Lower lobe of right lung (tissue), 2 donors: Measurements from ENCODE around the gene BEX4. TPM values are rescaled to one million over a fixed set of nuclear protein-coding genes. Genes with fewer than 3 reads are reported as not detected.

Experiments used
- ATAC-seq, 2 donors: fragments of 200-7000 bp; cut with Tn5 transposase; one replicate each; pipeline ENCODE4 v1.9.1; 2020 to 2022; ENCODE audit warnings: mild to moderate bottlenecking in 2 of 2, moderate library complexity in 2 of 2
- DNase-seq: peaks from one replicate; pipeline ENCODE4 v3.0.0-alpha.2; 2020
- H3K27ac ChIP-seq: fragments of 200-600 bp; one replicate; pipeline ENCODE4 v1.8.0; 2022
- H3K27me3 ChIP-seq: fragments of 200-600 bp; one replicate; pipeline ENCODE4 v1.8.0; 2022; ENCODE audit warnings: low read depth
- H3K36me3 ChIP-seq: fragments of 200-600 bp; one replicate; pipeline ENCODE4 v1.8.0; 2022; ENCODE audit warnings: mild to moderate bottlenecking
- H3K4me1 ChIP-seq: fragments of 200-600 bp; one replicate; pipeline ENCODE4 v1.8.0; 2022
- H3K4me3 ChIP-seq: fragments of 200-600 bp; one replicate; pipeline ENCODE4 v1.8.0; 2022; ENCODE audit warnings: mild to moderate bottlenecking
- H3K9me3 ChIP-seq: fragments of 200-600 bp; one replicate; pipeline ENCODE4 v1.8.0; 2022
- CTCF ChIP-seq: fragments of 200-600 bp; IDR thresholded peaks from one replicate; pipeline ENCODE4 v1.8.0; 2022; ENCODE audit warnings: antibody characterized with exemption, mild to moderate bottlenecking
- intact Hi-C: fragments of 100-400 bp; cut with DNase I; formaldehyde crosslinking; loops from one replicate; pipeline ENCODE4 v1.11.0; 2022
- total RNA-seq: library from RNA; stranded (reverse); fragmentation: NEBNext Ultra II Directional; extraction: Animal tissue kit (Norgen Biotek cat#: 25700); gene quantifications from one replicate; pipeline ENCODE4 v1.2.1, GENCODE V29; 2021
- donor health status: DM: no; HTN: yes; CAD: no; lungs with severe emphysema.

BEX4 gene
- total RNA-seq, 1 donor from 2014 or later = 37.3 TPM

DNA sequence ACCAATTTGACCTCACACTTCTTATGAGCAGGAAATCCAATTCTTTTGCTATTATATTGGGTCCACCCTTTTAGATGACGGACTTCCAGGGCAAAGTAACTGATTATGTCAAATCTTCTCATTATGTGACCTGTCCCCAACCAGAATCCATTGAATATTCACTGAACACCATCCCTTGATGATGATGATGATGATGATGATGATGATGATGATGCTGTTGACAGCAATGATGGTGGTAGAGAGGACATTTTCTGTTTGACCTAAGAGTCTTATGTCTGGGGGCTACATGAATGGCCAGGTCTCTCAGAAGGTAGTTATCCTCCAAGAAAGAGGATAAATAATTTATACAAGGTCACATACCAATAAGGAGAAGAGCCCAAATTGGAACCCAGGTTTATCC is 34.9 kb downstream of the BEX4 start:
- Histone ChIP-seq H3K9me3 (no peaks in the 10 kb centered on the region), H3K27me3 (no peaks in the 10 kb centered on the region), H3K27ac (no peak overlapping the region), H3K4me3 (no peak overlapping the region), H3K36me3 (no peaks in the 10 kb centered on the region), H3K4me1 (no peaks in the 10 kb centered on the region)
- DNase-seq (no peak), ATAC-seq (no peak)
- intact Hi-C loops = no loop called here
- TF ChIP-seq CTCF = no peak

GRCh38 chrX:103250977-103251376 is 36.1 kb downstream of the BEX4 start:
- TF ChIP-seq CTCF = no peak

GRCh38 chrX:103253608-103254007 is 38.7 kb downstream of the BEX4 start:
- no peaks in the 10 kb centered on the region for H3K9me3 ChIP-seq
- H3K4me3 ChIP-seq = peak overlapping the region; percentile 63
- DNase-seq = no peak
- no peaks in the 10 kb centered on the region for H3K4me1 ChIP-seq
- intact Hi-C loops = no loop called here
- no peaks in the 10 kb centered on the region for H3K36me3 ChIP-seq
- H3K27ac ChIP-seq = peak overlapping the region; percentile 81
- H3K27me3 ChIP-seq = no peaks in the 10 kb centered on the region
- ATAC-seq = peak in 1 of 2 donors; percentile 39
- TF ChIP-seq CTCF = no peak

More at GRCh38 chrX:103250977-103251376, 36.1 kb downstream of the BEX4 start:
- intact Hi-C loops = no loop called here
- Histone ChIP-seq H3K36me3 (no peaks in the 10 kb centered on the region), H3K9me3 (no peaks in the 10 kb centered on the region), H3K27ac (no peak overlapping the region), H3K27me3 (no peaks in the 10 kb centered on the region), H3K4me1 (no peaks in the 10 kb centered on the region), H3K4me3 (no peak overlapping the region)
- ATAC-seq (no peak), DNase-seq (no peak)

DNA sequence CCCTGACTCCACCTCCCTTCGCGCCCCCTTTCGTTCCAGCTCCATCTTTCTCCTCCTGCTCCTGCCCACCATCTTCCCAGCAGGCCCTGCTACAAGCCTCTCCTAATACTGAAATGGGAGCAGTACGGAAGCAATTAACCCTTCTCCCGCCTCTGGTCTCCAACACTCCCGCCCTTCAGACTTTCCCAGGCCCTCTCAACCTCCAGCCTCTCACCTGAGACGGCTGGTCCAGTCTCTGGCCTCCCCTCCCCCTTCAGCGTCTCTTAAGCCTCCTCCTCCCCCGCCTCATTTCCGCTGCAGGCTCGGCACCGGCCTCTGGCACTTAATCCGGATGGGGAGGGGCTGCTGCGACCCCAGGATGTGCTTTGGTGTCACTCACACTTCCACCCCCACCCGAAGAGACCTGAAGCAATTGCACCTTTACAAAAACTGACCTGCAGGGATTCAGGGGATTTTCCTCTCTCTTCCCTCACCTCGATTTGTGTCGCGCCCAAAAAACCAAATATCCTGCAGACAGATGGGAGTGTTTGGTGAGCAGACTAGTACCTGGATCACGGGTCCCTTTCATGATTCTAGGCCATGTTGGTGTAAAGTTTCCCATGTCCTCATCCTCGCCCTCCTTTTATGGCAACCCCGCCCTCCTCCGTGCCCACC is 39.4 kb downstream of the BEX4 start:
- H3K27ac ChIP-seq = peak overlapping the region; percentile 81
- no peak for TF ChIP-seq CTCF
- no peaks in the 10 kb centered on the region for H3K9me3 ChIP-seq
- no peaks in the 10 kb centered on the region for H3K36me3 ChIP-seq
- H3K4me1 ChIP-seq = no peaks in the 10 kb centered on the region
- H3K27me3 ChIP-seq = no peaks in the 10 kb centered on the region
- ATAC-seq (peak; percentile 79 to 87), DNase-seq (peak; percentile 65)
- H3K4me3 ChIP-seq = peak overlapping the region; percentile 63
- intact Hi-C loops = no loop called here

GRCh38 chrX:103254921-103255493 is 40.1 kb downstream of the BEX4 start, which contains the start of gene TCEAL8:
TCEAL8 (minus strand) TSS chrX:103255155; CDS start chrX:103253979, 1,176 bp downstream.
- ATAC-seq (peak; percentile 96 to 98), DNase-seq (peak; percentile 89)
- intact Hi-C loops = no loop called here
- Histone ChIP-seq H3K27ac (peak within 1 kb of the TSS; percentile 81), H3K9me3 (no peaks in the 10 kb centered on the region), H3K4me1 (no peaks in the 10 kb centered on the region), H3K27me3 (no peaks in the 10 kb centered on the region), H3K4me3 (peak within 1 kb of the TSS; percentile 63), H3K36me3 (no peaks in the 10 kb centered on the region)
- TF ChIP-seq CTCF = no peak
